Heart right ventricle (tissue), 16 donors: ENCODE data around the gene NAALADL2. TPM values are rescaled to one million over a fixed set of nuclear protein-coding genes. Genes with fewer than 3 reads are reported as not detected.

Experiments used
- ATAC-seq, 8 donors: fragments of 200-7000 bp; cut with Tn5 transposase; one replicate each; pipeline ENCODE4 v1.9.1; 2020; ENCODE audit warnings: mild to moderate bottlenecking in 8 of 8, moderate library complexity in 8 of 8, moderate number of reproducible peaks in 1 of 8
- DNase-seq, 2 donors: peaks; one replicate each; pipeline ENCODE4 v3.0.0-alpha.2; 2020
- H3K27ac ChIP-seq, 10 donors: fragments of 200-600 bp; sonication (generic) in 2 of 10; one replicate each; pipeline versions ENCODE4 v1.5.0 to v1.8.0; 2020 to 2022; ENCODE audit warnings: mild to moderate bottlenecking in 3 of 10
- H3K27me3 ChIP-seq, 7 donors: fragments of 200-600 bp; one replicate each; pipeline ENCODE4 v1.8.0; 2021 to 2022; ENCODE audit warnings: mild to moderate bottlenecking in 2 of 7
- H3K36me3 ChIP-seq, 9 donors: fragments of 200-600 bp; sonication (generic) in 1 of 9; one replicate each; pipeline versions ENCODE4 v1.5.0 to v1.8.0; 2020 to 2022; ENCODE audit warnings: mild to moderate bottlenecking in 2 of 9
- H3K4me1 ChIP-seq, 9 donors: fragments of 200-600 bp; sonication (generic) in 1 of 9; one replicate each; pipeline versions ENCODE4 v1.5.0 to v1.8.0; 2020 to 2022; ENCODE audit warnings: mild to moderate bottlenecking in 4 of 9
- H3K4me3 ChIP-seq, 10 donors: fragments of 200-600 bp; sonication (generic) in 2 of 10; one replicate each; pipeline versions ENCODE4 v1.5.0 to v1.8.0; 2020 to 2022; ENCODE audit warnings: mild to moderate bottlenecking in 7 of 10, moderate library complexity in 2 of 10
- H3K9me3 ChIP-seq, 11 donors: fragments of 200-600 bp in 10 of 11; sonication (generic) in 2 of 11; one replicate each; pipeline versions ENCODE4 v1.5.0 to v1.8.0; 2013 to 2022; ENCODE audit warnings: mild to moderate bottlenecking in 2 of 11, control low read depth in 1 of 11, moderate library complexity in 1 of 11
- CTCF ChIP-seq, 9 donors: fragments of 200-600 bp; sonication (generic) in 2 of 9; IDR thresholded peaks; one replicate each; pipeline versions ENCODE4 v1.5.0 to v1.8.0; 2021 to 2022; ENCODE audit warnings: antibody characterized with exemption in 9 of 9, mild to moderate bottlenecking in 5 of 9, moderate library complexity in 1 of 9
- WGBS, 2 donors: extraction: QIAGEN DNeasy Blood & Tissue Kit; methylation state at CpG; one replicate each; pipeline ENCODE4 v1.1.7; 2013; ENCODE audit warnings: inconsistent platforms in 1 of 2; 5-methylcytosine and 5-hydroxymethylcytosine counted together
- intact Hi-C, 10 donors: fragments of 100-400 bp; cut with DNase I; formaldehyde crosslinking; loops; one replicate each; pipeline versions ENCODE4 v1.11.1 to v1.14.2; 2022
- polyA plus RNA-seq, 2 donors: library from polyadenylated mRNA; stranded (reverse); fragments of 200-250 nt; gene quantifications; one replicate each; pipeline ENCODE4 v1.2.3, GENCODE V29; 2013
- total RNA-seq, 10 donors: library from RNA; stranded (reverse); fragmentation: NEBNext Ultra II Directional in 3 of 10; extraction: Animal tissue kit (Norgen Biotek cat#: 25700) in 3 of 10; gene quantifications; one replicate each; pipeline versions ENCODE4 v1.2.1 to v1.2.4, GENCODE V29; 2021 to 2023
- donor health status: Arrhythmogenic right ventricular cardiomyopathy.
- donor health status: ischemic (EF 13 %, LVEDD 7.1; RV severe dilation, severe dysfunction).
- donor health status: healthy with polysubstance abuse.
- donor health status: DM: no; HTN: yes; CAD: no.
- donor health status: DM: no; HTN: no; CAD: no.
- donor health status: ischemic (EF 25% LVEDD 6.9; RV normal size, moderate dysfunction).
- donor health status: ischemic (EF 25% LVEDD 5.7; RV mildly dilated, moderate dysfunction).
- donor health status: healthy.
- donor health status: DM: yes; HTN: yes; CAD: no.
- donor health status: Ischemic cardiomyopathy.
- donor health status: ischemic (EF 35%, LVEDD 5.7; RV mildly dilated, moderate dysfunction).
- donor health status: nonischemic (EF 11% LVEDD 7.7; RV severe dilation, severe dysfunction).
- donor health status: DM: yes; HTN: yes; CAD: no.
- donor health status: PGD.
- donor health status: ischemic (EF 29% LVEDD 5.4; RV normal size, mild dysfunction).
- donor health status: nonischemic (EF 23%, LVEDD 6.1; RV moderate dilation, normal function).

Gene NAALADL2
- total and polyA plus RNA-seq, 12 donors = 0.36 to 11.9 (median 5.2) TPM

- WGBS, 2 donors = 66 to 69% methylated on average over 1 of the region's 1 CpG
- H3K27me3 ChIP-seq = no peaks in the 10 kb centered on the region
- intact Hi-C loops = no loop called here
Observed at GRCh38 chr3:175489406-175489805, 630.3 kb downstream of the NAALADL2 start.

DNA sequence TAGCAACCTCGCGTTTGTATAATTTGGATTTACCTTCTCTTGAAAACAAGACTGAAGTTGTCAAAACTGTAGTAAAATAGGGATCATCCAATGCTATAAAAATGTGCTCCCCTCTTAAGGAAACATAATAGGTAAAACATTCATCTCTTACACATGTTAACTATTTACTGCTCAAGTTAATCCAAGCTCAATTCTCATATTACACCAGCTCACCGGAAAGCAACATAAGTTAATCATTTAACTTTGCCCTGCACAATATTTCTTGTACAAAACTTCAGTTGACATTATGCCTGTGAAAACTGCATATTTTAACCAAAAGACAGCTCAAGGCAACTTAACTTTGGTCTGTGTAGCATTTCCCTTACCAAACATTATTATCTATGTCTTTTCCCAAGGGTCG, 634.2 kb downstream of the NAALADL2 start:
- H3K27ac ChIP-seq = no peak overlapping the region
- ATAC-seq = no peak
- no peak for TF ChIP-seq CTCF (IDR thresholded peaks at IDR 0.05)
- H3K27me3 ChIP-seq = no peaks in the 10 kb centered on the region
- H3K4me1 ChIP-seq = no peaks in the 10 kb centered on the region
- H3K4me3 ChIP-seq = no peak overlapping the region
- no peak for DNase-seq
- intact Hi-C loops = no loop called here
- H3K36me3 ChIP-seq = no peaks in the 10 kb centered on the region
- H3K9me3 ChIP-seq = no peaks in the 10 kb centered on the region
- 83 to 84% methylated on average over 4 of the region's 4 CpGs for WGBS, 2 donors

More at GRCh38 chr3:175489406-175489805, 630.3 kb downstream of the NAALADL2 start:
- no peaks in the 10 kb centered on the region for H3K36me3 ChIP-seq
- no peak overlapping the region for H3K27ac ChIP-seq
- no peaks in the 10 kb centered on the region for H3K4me1 ChIP-seq
- no peak overlapping the region for H3K4me3 ChIP-seq
- no peaks in the 10 kb centered on the region for H3K9me3 ChIP-seq
- TF ChIP-seq CTCF (IDR thresholded peaks at IDR 0.05) = no peak
- no peak for ATAC-seq
- no peak for DNase-seq

- 69 to 79% methylated on average over 3 of the region's 3 CpGs for WGBS, 2 donors
- no peaks in the 10 kb centered on the region for H3K9me3 ChIP-seq
- H3K4me3 ChIP-seq = no peak overlapping the region
- no peaks in the 10 kb centered on the region for H3K4me1 ChIP-seq
- H3K27me3 ChIP-seq = no peaks in the 10 kb centered on the region
- DNase-seq (no peak), ATAC-seq (no peak)
- H3K27ac ChIP-seq = no peak overlapping the region
- H3K36me3 ChIP-seq = no peaks in the 10 kb centered on the region
- intact Hi-C loops = no loop called here
- no peak for TF ChIP-seq CTCF (IDR thresholded peaks at IDR 0.05)
Observed at GRCh38 chr3:175495331-175495730, 636.2 kb downstream of the NAALADL2 start.

DNA sequence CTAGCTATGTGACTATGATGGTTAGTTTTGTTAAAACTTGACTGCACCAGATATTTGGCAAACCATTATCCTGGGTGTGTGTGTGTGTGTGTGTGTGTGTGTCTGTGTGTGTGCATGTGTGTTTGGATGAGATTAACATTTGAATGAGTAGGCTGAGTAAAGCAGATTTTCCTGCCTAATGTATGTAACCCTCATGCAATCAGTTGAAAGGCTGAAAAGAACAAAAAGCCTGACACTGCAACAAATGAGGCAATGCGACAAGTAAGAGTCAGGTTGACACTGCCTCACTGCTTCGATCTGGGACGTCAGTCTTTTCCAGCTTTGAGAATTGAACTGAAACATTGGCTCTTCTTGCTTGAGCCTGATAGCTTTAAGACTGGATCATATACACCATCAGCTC, 643.0 kb downstream of the NAALADL2 start:
- intact Hi-C loops = no loop called here
- DNase-seq = no peak
- no peaks in the 10 kb centered on the region for H3K27me3 ChIP-seq
- H3K9me3 ChIP-seq = peaks cover 0 to 11% (median 0%) of the 10 kb centered on the region in 11 donors
- H3K36me3 ChIP-seq = no peaks in the 10 kb centered on the region
- no peaks in the 10 kb centered on the region for H3K4me1 ChIP-seq
- no peak overlapping the region for H3K27ac ChIP-seq
- 90 to 94% methylated on average over 3 of the region's 3 CpGs for WGBS, 2 donors
- no peak for ATAC-seq
- no peak overlapping the region for H3K4me3 ChIP-seq
- TF ChIP-seq CTCF (IDR thresholded peaks at IDR 0.05) = no peak
